Stomach (tissue), 9 donors: ENCODE results near the gene LRRC28. TPM values are rescaled to one million over a fixed set of nuclear protein-coding genes. Genes with fewer than 3 reads are reported as not detected.
"Not testable (repeated sequence)": the region's sequence is repeated elsewhere in the genome, so short reads cannot be mapped to it uniquely, and the experiment has no call there.

Experiments used
- DNase-seq, 2 donors: peaks; one replicate each; pipeline versions ENCODE4 v3.0.0 to v3.0.0-alpha.2; 2013 to 2019
- H3K27ac ChIP-seq, 5 donors: fragments of 200-600 bp in 4 of 5; sonication (generic) in 4 of 5; one replicate each; pipeline ENCODE4 v1.5.1; 2013 to 2019; ENCODE audit warnings: mild to moderate bottlenecking in 1 of 5, moderate library complexity in 1 of 5
- H3K27me3 ChIP-seq, 3 donors: fragments of 200-600 bp; sonication (generic); one replicate each; pipeline ENCODE4 v1.5.1; 2017 to 2019; ENCODE audit warnings: mixed run types in 1 of 3
- H3K36me3 ChIP-seq, 4 donors: fragments of 200-600 bp; sonication (generic); 1 replicate in 3 of 4; 2 replicates in 1 of 4; pipeline ENCODE4 v1.5.1; 2016 to 2019
- H3K4me1 ChIP-seq, 4 donors: fragments of 200-600 bp; sonication (generic); one replicate each; pipeline ENCODE4 v1.5.1; 2016 to 2019
- H3K4me3 ChIP-seq, 4 donors: fragments of 200-600 bp; sonication (generic) in 3 of 4; one replicate each; pipeline ENCODE4 v1.5.1; 2016 to 2019; ENCODE audit warnings: mild to moderate bottlenecking in 1 of 4
- H3K9me3 ChIP-seq, 4 donors: fragments of 200-600 bp; sonication (generic); one replicate each; pipeline ENCODE4 v1.5.1; 2016 to 2019
- EP300 ChIP-seq: sonication (generic); formaldehyde crosslinking; IDR thresholded peaks from one replicate; pipeline ENCODE4 v1.6.1; 2017; ENCODE audit warnings: antibody characterized with exemption
- POLR2A ChIP-seq, 4 donors: fragments of 450-650 bp; IDR thresholded peaks; one replicate each; pipeline ENCODE4 v1.6.1; 2016; ENCODE audit warnings: antibody characterized with exemption in 4 of 4, control low read depth in 2 of 4, mild to moderate bottlenecking in 1 of 4, moderate library complexity in 1 of 4
- POLR2AphosphoS5 ChIP-seq, 3 donors: sonication (generic); formaldehyde crosslinking; IDR thresholded peaks; one replicate each; pipeline ENCODE4 v1.6.1; 2016; ENCODE audit warnings: antibody characterized with exemption in 3 of 3
- WGBS, 5 donors: extraction: QIAGEN DNeasy Blood & Tissue Kit in 3 of 5; methylation state at CpG; one replicate each; pipeline versions ENCODE4 v1.1.5 to v1.1.7; 2013 to 2018; 5-methylcytosine and 5-hydroxymethylcytosine counted together
- intact Hi-C: fragments of 100-400 bp; cut with DNase I; formaldehyde crosslinking; loops from one replicate; pipeline ENCODE4 v1.15.1; 2023; ENCODE audit warnings: low total_unique reads
- polyA plus RNA-seq, 3 donors: library from polyadenylated mRNA; stranded (reverse); fragments of 200-250 nt; gene quantifications; one replicate each; pipeline ENCODE4 v1.2.3, GENCODE V29; 2013
- total RNA-seq, 5 donors: library from RNA; depleted of rRNA; stranded (reverse); fragments of >200 nt; gene quantifications; one replicate each; pipeline versions ENCODE4 v1.1.0 to v1.2.3, GENCODE V29; 2014 to 2016
- TF ChIP-seq, protein P1 (sequence below), 7 experiments: fragments of 450-650 bp in 4 of 7; fragments of 200-600 bp in 3 of 7; sonication (generic) in 3 of 7; IDR thresholded peaks; one replicate each; pipeline ENCODE4 v1.5.1; 2016 to 2019; ENCODE audit warnings: antibody characterized with exemption in 7 of 7, control low read depth in 2 of 7, mild to moderate bottlenecking in 1 of 7
- donor health status: healthy with polysubstance abuse.
- donor health status: Bipolar disorder and iron deficiency.
- donor health status: healthy.

The LRRC28 gene
- total and polyA plus RNA-seq, 8 donors = 9.6 to 82.6 (median 26.2) TPM

DNA sequence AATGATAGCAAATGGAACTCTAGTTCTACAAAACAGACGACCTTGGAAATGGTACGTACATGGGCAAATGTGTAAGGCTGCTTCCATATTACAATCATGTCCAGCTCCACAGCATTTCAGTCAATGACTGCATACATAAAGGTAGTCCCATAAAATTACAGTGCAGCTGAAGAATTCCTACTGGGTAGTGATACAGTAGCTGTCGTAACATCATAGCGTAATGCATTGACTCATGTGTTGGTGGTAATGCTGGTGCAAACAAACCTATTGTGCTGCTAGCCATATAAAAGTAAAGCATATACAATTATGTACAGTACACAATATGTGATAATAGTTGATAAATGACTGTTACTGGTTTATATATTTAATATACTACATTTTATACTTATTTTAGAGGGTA is 20.4 kb upstream of the LRRC28 start:
- no peak overlapping the region for H3K4me3 ChIP-seq
- TF ChIP-seq, protein P1, sequence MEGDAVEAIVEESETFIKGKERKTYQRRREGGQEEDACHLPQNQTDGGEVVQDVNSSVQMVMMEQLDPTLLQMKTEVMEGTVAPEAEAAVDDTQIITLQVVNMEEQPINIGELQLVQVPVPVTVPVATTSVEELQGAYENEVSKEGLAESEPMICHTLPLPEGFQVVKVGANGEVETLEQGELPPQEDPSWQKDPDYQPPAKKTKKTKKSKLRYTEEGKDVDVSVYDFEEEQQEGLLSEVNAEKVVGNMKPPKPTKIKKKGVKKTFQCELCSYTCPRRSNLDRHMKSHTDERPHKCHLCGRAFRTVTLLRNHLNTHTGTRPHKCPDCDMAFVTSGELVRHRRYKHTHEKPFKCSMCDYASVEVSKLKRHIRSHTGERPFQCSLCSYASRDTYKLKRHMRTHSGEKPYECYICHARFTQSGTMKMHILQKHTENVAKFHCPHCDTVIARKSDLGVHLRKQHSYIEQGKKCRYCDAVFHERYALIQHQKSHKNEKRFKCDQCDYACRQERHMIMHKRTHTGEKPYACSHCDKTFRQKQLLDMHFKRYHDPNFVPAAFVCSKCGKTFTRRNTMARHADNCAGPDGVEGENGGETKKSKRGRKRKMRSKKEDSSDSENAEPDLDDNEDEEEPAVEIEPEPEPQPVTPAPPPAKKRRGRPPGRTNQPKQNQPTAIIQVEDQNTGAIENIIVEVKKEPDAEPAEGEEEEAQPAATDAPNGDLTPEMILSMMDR (IDR thresholded peaks at IDR 0.05) = no peak
- TF ChIP-seq POLR2AphosphoS5 (IDR thresholded peaks at IDR 0.05) = no peak
- TF ChIP-seq POLR2A (IDR thresholded peaks at IDR 0.05) = no peak
- TF ChIP-seq EP300 = no peak
- H3K4me1 ChIP-seq = peaks cover 0 to 21% (median 0%) of the 10 kb centered on the region in 4 donors
- intact Hi-C loops = no loop called here
- H3K27me3 ChIP-seq = no peaks in the 10 kb centered on the region
- no peak for DNase-seq
- no peaks in the 10 kb centered on the region for H3K9me3 ChIP-seq
- H3K36me3 ChIP-seq = peaks cover 0 to 36% (median 25%) of the 10 kb centered on the region in 4 donors
- no peak overlapping the region for H3K27ac ChIP-seq
- WGBS, 5 donors = 93 to 95% (median 95%) methylated on average over 4 of the region's 4 CpGs

DNA sequence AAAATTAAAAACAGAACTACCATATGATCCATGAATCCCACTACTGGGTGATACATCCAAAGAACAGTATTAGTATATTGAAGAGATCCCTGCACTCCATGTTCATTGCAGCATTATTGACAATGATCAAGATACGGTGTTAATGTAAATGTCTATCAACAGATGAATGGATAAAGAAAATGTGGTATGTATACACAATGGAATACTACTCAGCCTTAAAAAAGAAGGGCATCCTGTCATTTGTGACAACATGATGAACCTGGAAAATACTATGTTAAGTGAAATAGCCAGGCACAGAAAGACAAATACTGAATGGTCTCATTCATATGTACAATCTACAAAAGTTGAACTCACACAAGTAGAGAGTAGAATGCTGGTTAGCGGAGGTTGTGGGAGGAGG is 18.5 kb upstream of the LRRC28 start:
- peaks cover 0 to 29% (median 15%) of the 10 kb centered on the region in 4 donors for H3K36me3 ChIP-seq
- no peaks in the 10 kb centered on the region for H3K27me3 ChIP-seq
- no peaks in the 10 kb centered on the region for H3K9me3 ChIP-seq
- WGBS, 5 donors = 92 to 100% (median 98%) methylated on average over 2 of the region's 2 CpGs
- no peak for DNase-seq
- peaks cover 0 to 16% (median 0%) of the 10 kb centered on the region in 4 donors for H3K4me1 ChIP-seq
- no peak overlapping the region for H3K4me3 ChIP-seq
- TF ChIP-seq EP300 (no peak), POLR2A (IDR thresholded peaks at IDR 0.05) (no peak)
- intact Hi-C loops = no loop called here
- H3K27ac ChIP-seq = no peak overlapping the region

DNA sequence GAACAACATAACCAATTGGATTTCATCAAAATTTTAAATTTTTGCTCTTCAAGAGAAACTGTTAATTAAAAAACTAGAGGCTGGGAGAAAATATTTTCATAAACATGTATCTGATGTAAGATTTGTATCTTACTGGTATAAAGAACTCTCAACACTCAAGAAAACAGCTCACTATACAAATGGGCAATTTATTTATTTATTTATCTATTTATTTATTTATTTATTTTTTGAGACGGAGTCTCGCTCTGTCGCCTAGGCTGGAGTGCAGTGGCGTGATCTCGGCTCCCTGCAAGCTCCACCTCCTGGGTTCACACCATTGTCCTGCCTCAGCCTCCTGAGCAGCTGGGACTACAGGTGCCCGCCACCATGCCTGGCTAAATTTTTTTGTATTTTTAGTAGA is 17.1 kb upstream of the LRRC28 start:
- 94 to 99% (median 96%) methylated on average over 6 of the region's 6 CpGs for WGBS, 5 donors
- DNase-seq, H3K4me3 ChIP-seq, H3K27me3 ChIP-seq, H3K27ac ChIP-seq, H3K9me3 ChIP-seq, H3K4me1 ChIP-seq, intact Hi-C loops: not testable (repeated sequence)
- peaks cover 0 to 34% (median 10%) of the 10 kb centered on the region in 4 donors for H3K36me3 ChIP-seq

DNA sequence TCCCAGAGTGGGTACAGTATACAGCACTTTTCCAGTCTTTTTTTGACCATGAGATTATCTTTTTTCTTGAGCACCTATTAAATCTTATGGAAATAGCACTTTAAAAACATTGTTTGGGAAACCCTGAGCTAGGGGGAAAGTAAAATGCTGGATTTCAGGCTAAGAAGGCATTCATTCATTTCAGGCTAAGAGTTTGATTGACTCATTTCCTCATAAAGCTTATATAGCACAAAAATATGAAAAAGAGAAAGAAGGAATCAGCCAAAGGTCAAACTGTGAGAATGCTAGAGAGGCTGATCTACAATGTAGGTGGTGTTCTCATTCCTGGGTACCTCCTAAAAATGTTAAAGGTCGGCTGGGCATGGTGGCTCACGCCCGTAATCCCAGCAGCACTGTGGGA is 12.4 kb upstream of the LRRC28 start:
- Histone ChIP-seq H3K4me3 (no peak overlapping the region), H3K9me3 (no peaks in the 10 kb centered on the region), H3K4me1 (no peaks in the 10 kb centered on the region), H3K27me3 (no peaks in the 10 kb centered on the region), H3K36me3 (peaks cover 0 to 56% (median 28%) of the 10 kb centered on the region in 4 donors), H3K27ac (no peak overlapping the region)
- no peak for DNase-seq
- no peak for TF ChIP-seq POLR2AphosphoS5 (IDR thresholded peaks at IDR 0.05)
- no peak for TF ChIP-seq POLR2A (IDR thresholded peaks at IDR 0.05)
- TF ChIP-seq, protein P1 (IDR thresholded peaks at IDR 0.05) = no peak
- TF ChIP-seq EP300 = no peak
- intact Hi-C loops = no loop called here
- 91 to 100% (median 95%) methylated on average over 3 of the region's 3 CpGs for WGBS, 5 donors

DNA sequence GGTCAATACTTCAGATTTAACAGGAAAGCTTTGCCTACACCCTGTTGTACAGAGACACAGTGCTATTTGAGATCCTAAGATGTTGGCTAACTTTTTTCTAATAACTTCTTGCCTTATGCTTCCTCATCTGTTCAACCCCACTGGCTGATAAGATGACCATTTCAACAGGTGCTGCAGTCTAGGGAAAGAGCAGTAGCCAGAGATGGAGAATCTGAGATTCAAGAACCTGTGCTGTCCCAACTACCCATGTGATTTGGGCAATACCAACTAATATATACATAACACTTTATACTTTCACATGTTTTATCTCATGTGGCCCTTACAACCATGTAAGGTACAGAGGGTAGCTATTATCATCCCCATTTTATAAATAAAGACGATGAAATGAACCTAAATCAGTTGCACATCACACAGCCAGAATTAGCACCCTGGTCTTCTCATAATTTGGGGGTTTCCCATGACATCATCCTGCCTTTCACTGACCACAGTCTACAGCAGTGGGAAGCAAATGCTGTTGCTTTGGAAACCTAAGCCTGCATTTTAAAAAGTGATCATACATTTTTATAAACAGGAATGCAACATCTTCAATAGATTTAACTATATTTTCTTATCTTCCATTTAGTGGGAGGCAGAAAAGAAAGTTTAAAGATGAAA is 11.6 kb upstream of the LRRC28 start:
- Histone ChIP-seq H3K4me3 (no peak overlapping the region), H3K9me3 (no peaks in the 10 kb centered on the region), H3K27ac (no peak overlapping the region), H3K36me3 (peaks cover 0 to 53% (median 27%) of the 10 kb centered on the region in 4 donors), H3K4me1 (no peaks in the 10 kb centered on the region), H3K27me3 (no peaks in the 10 kb centered on the region)
- no peak for TF ChIP-seq POLR2A (IDR thresholded peaks at IDR 0.05)
- TF ChIP-seq, protein P1 (IDR thresholded peaks at IDR 0.05) = no peak
- no peak for TF ChIP-seq EP300
- TF ChIP-seq POLR2AphosphoS5 (IDR thresholded peaks at IDR 0.05) = no peak
- DNase-seq = no peak
- intact Hi-C loops = no loop called here
- WGBS, 5 donors = 75 to 84% (median 79%) methylated on average over 1 of the region's 1 CpG
